Stimulated activated effector memory CD8-positive, alpha-beta T cell treated with anti-CD3 and anti-CD28 coated beads, Interleukin-12 subunit alpha, Interleukin-12 subunit beta, amount 100 ng/mL, for 72 hours (primary cell): ENCODE data around the gene LYRM9.
"Not testable (repeated sequence)": the region's sequence is repeated elsewhere in the genome, so short reads cannot be mapped to it uniquely, and the experiment has no call there.

Experiments
- ATAC-seq: fragments of 150-1000 bp; cut with Tn5 transposase; 2 replicates; pipeline ENCODE4 v1.10.0; 2021
- DNase-seq, 2 donors: peaks; one replicate each; pipeline ENCODE4 v3.0.0; 2021 to 2022; ENCODE audit warnings: low spot score in 2 of 2
- H3K27ac Mint-ChIP-seq: one replicate; pipeline ENCODE4 v1.8.0; 2022; ENCODE audit warnings: mild to moderate bottlenecking, mixed read lengths
- H3K36me3 Mint-ChIP-seq: one replicate; pipeline ENCODE4 v1.8.0; 2022; ENCODE audit warnings: mild to moderate bottlenecking, mixed read lengths
- H3K4me1 Mint-ChIP-seq: one replicate; pipeline ENCODE4 v1.8.0; 2022; ENCODE audit warnings: mixed read lengths
- H3K4me3 Mint-ChIP-seq: one replicate; pipeline ENCODE4 v1.8.0; 2022; ENCODE audit warnings: mild to moderate bottlenecking, mixed read lengths
- H3K9me3 Mint-ChIP-seq: one replicate; pipeline ENCODE4 v1.8.0; 2022; ENCODE audit warnings: mixed read lengths

LYRM9 gene

GRCh38 chr17:27840688-27841087, 52.5 kb downstream of the LYRM9 start:
- DNase-seq (no peak), ATAC-seq (no peak)
- no peak overlapping the region for H3K27ac Mint-ChIP-seq
- H3K36me3 Mint-ChIP-seq, result no peaks in the 10 kb centered on the region
- H3K9me3 Mint-ChIP-seq, result no peaks in the 10 kb centered on the region
- H3K4me1 Mint-ChIP-seq, result peaks cover 3% of the 10 kb centered on the region
- H3K4me3 Mint-ChIP-seq, result no peak overlapping the region

GRCh38 chr17:27840406-27840678, 52.8 kb downstream of the LYRM9 start:
- not testable (repeated sequence) for DNase-seq, H3K9me3 Mint-ChIP-seq, H3K4me1 Mint-ChIP-seq, H3K36me3 Mint-ChIP-seq, H3K4me3 Mint-ChIP-seq, H3K27ac Mint-ChIP-seq
- peak; percentile 44 for ATAC-seq

GRCh38 chr17:27839571-27840405, 53.4 kb downstream of the LYRM9 start:
- DNase-seq, H3K9me3 Mint-ChIP-seq, H3K4me3 Mint-ChIP-seq, H3K4me1 Mint-ChIP-seq, H3K27ac Mint-ChIP-seq, H3K36me3 Mint-ChIP-seq: not testable (repeated sequence)
- ATAC-seq, result peak; percentile 8

GRCh38 chr17:27838607-27839006, 54.6 kb downstream of the LYRM9 start:
- not testable (repeated sequence) for H3K4me1 Mint-ChIP-seq, ATAC-seq, H3K4me3 Mint-ChIP-seq

GRCh38 chr17:27837769-27838168, 55.4 kb downstream of the LYRM9 start:
- DNase-seq, H3K4me3 Mint-ChIP-seq, H3K27ac Mint-ChIP-seq, H3K4me1 Mint-ChIP-seq, ATAC-seq, H3K9me3 Mint-ChIP-seq, H3K36me3 Mint-ChIP-seq: not testable (repeated sequence)

More at GRCh38 chr17:27838607-27839006, 54.6 kb downstream of the LYRM9 start:
- H3K9me3 Mint-ChIP-seq, H3K36me3 Mint-ChIP-seq, DNase-seq, H3K27ac Mint-ChIP-seq: not testable (repeated sequence)

- no peak for ATAC-seq
Observed at GRCh38 chr17:27836651-27837050, 56.5 kb downstream of the LYRM9 start.

GRCh38 chr17:27834571-27834970, 58.6 kb downstream of the LYRM9 start:
- Mint-ChIP-seq H3K4me3 (no peak overlapping the region), H3K9me3 (peaks cover 3% of the 10 kb centered on the region), H3K4me1 (no peaks in the 10 kb centered on the region), H3K36me3 (no peaks in the 10 kb centered on the region), H3K27ac (no peak overlapping the region)
- ATAC-seq, result no peak
- DNase-seq, result no peak

More at GRCh38 chr17:27836651-27837050, 56.5 kb downstream of the LYRM9 start:
- DNase-seq, result no peak
- H3K27ac Mint-ChIP-seq, result no peak overlapping the region
- H3K9me3 Mint-ChIP-seq, result peaks cover 3% of the 10 kb centered on the region
- no peak overlapping the region for H3K4me3 Mint-ChIP-seq
- no peaks in the 10 kb centered on the region for H3K4me1 Mint-ChIP-seq
- no peaks in the 10 kb centered on the region for H3K36me3 Mint-ChIP-seq

GRCh38 chr17:27832831-27833230, 60.3 kb downstream of the LYRM9 start:
- Mint-ChIP-seq H3K27ac (no peak overlapping the region), H3K4me1 (no peaks in the 10 kb centered on the region), H3K9me3 (peaks cover 3% of the 10 kb centered on the region), H3K36me3 (no peaks in the 10 kb centered on the region), H3K4me3 (no peak overlapping the region)
- DNase-seq (no peak), ATAC-seq (no peak)

GRCh38 chr17:27829888-27830287, 63.3 kb downstream of the LYRM9 start:
- ATAC-seq, H3K4me3 Mint-ChIP-seq, DNase-seq, H3K4me1 Mint-ChIP-seq, H3K9me3 Mint-ChIP-seq, H3K36me3 Mint-ChIP-seq, H3K27ac Mint-ChIP-seq: not testable (repeated sequence)

GRCh38 chr17:27829143-27829711, 63.9 kb downstream of the LYRM9 start:
- H3K36me3 Mint-ChIP-seq, H3K4me1 Mint-ChIP-seq, H3K27ac Mint-ChIP-seq, H3K9me3 Mint-ChIP-seq, H3K4me3 Mint-ChIP-seq, DNase-seq, ATAC-seq: not testable (repeated sequence)
